HCT116 (cell line): ENCODE data around the gene DCTN2.

Source experiments
- CTCF ChIP-seq, 3 experiments: fragments of 200-600 bp in 1 of 3; sonication (generic) in 1 of 3; IDR thresholded peaks in 2 of 3; conservative IDR thresholded peaks in 1 of 3; 2 replicates each; pipeline ENCODE4 v1.5.1; 2012 to 2017; ENCODE audit warnings: low read depth in 2 of 3, low read length in 2 of 3, antibody characterized with exemption in 1 of 3, borderline replicate concordance in 1 of 3, control low read depth in 1 of 3, mild to moderate bottlenecking in 1 of 3, mixed read lengths in 1 of 3, mixed run types in 1 of 3, moderate library complexity in 1 of 3; ENCODE audit not compliant: insufficient read depth in 1 of 3
- ELF1 ChIP-seq: IDR thresholded peaks from 2 replicates; pipeline ENCODE4 v1.6.1; 2012; ENCODE audit warnings: low read depth, borderline replicate concordance
- EZH2 ChIP-seq: fragments of 200-600 bp; sonication (generic); IDR thresholded peaks from 2 replicates; pipeline ENCODE4 v1.6.1; 2017; ENCODE audit warnings: antibody characterized with exemption, mixed run types
- EZH2phosphoT487 ChIP-seq: fragments of 200-600 bp; IDR thresholded peaks from 2 replicates; pipeline ENCODE4 v1.6.1; 2018; ENCODE audit warnings: antibody characterized with exemption, borderline replicate concordance
- JUND ChIP-seq: IDR thresholded peaks from 2 replicates; pipeline ENCODE4 v1.6.1; 2012
- POLR2A ChIP-seq: IDR thresholded peaks from 2 replicates; pipeline ENCODE4 v1.7.0; 2011; ENCODE audit warnings: borderline replicate concordance; ENCODE audit not compliant: insufficient read depth, insufficient read length; ENCODE audit errors: extremely low read depth
- POLR2AphosphoS5 ChIP-seq: IDR thresholded peaks from 2 replicates; pipeline ENCODE4 v1.6.1; 2011; ENCODE audit warnings: mild to moderate bottlenecking, low read depth, low read length, moderate library complexity
- RAD21 ChIP-seq: IDR thresholded peaks from 2 replicates; pipeline ENCODE4 v1.6.1; 2012; ENCODE audit warnings: low read depth, mild to moderate bottlenecking
- SRF ChIP-seq: IDR thresholded peaks from 2 replicates; pipeline ENCODE4 v1.6.1; 2012; ENCODE audit warnings: low read depth
- TCF7L2 ChIP-seq: IDR thresholded peaks from 2 replicates; pipeline ENCODE4 v1.7.0; 2011; ENCODE audit warnings: borderline replicate concordance, inconsistent platforms; ENCODE audit not compliant: insufficient read depth, insufficient read length; ENCODE audit errors: extremely low read depth
- YY1 ChIP-seq: IDR thresholded peaks from 2 replicates; pipeline ENCODE4 v1.6.1; 2011; ENCODE audit warnings: low read length, low read depth, moderate library complexity, mild to moderate bottlenecking; ENCODE audit not compliant: insufficient replicate concordance; ENCODE audit errors: extremely low read depth
- ZFX ChIP-seq: fragments of 450-650 bp; IDR thresholded peaks from 2 replicates; pipeline ENCODE4 v1.6.1; 2017
- ZNF274 ChIP-seq: fragments of 200-500 bp; sonication (Bioruptor generic); IDR thresholded peaks from 2 replicates; pipeline ENCODE4 v1.6.1; 2014; ENCODE audit warnings: mild to moderate bottlenecking, low read depth, low read length, inconsistent platforms

DNA sequence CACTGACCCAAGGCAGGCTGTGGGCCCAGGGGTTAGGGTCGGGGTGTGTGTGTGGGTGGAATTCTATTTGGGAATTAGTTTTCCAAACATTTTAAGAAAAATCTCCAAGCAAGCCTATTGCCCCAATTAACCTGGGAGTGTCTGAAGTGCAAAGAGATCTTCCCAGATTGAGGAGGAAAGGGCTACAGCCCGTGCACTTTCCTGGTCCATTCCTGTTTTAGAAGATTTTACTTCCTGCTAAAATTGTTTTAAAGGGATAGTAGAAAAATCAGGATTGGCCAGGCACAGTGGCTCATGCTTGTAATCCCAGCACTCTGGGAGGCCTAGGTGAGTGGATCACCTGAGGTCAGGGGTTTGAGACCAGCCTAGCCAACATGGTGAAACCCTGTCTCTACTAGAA is 5.3 kb downstream of the DCTN2 start:
- TF ChIP-seq CTCF (IDR thresholded peaks at IDR 0.05 in 2 of 3, conservative IDR thresholded peaks at IDR 0.05 in 1 of 3; ENCODE audit: borderline replicate concordance in 1 of 3, insufficient read depth in 1 of 3, low read depth in 2 of 3, low read length in 2 of 3), result no peak
- TF ChIP-seq ELF1, result no peak
- TF ChIP-seq ZNF274, result no peak
- no peak for TF ChIP-seq POLR2AphosphoS5
- no peak for TF ChIP-seq JUND
- TF ChIP-seq EZH2, result no peak
- TF ChIP-seq ZFX, result no peak
- no peak for TF ChIP-seq TCF7L2
- TF ChIP-seq EZH2phosphoT487, result no peak
- TF ChIP-seq RAD21, result no peak
- TF ChIP-seq SRF, result no peak
- TF ChIP-seq YY1, result no peak
- no peak for TF ChIP-seq POLR2A
